Iris pigment epithelial cell (primary cell): ENCODE data around the gene EBF3.

ENCODE experiments used
- DNase-seq: peaks from one replicate; pipeline ENCODE4 v3.0.0-alpha.2; 2011; ENCODE audit warnings: low read depth

Gene EBF3

DNA sequence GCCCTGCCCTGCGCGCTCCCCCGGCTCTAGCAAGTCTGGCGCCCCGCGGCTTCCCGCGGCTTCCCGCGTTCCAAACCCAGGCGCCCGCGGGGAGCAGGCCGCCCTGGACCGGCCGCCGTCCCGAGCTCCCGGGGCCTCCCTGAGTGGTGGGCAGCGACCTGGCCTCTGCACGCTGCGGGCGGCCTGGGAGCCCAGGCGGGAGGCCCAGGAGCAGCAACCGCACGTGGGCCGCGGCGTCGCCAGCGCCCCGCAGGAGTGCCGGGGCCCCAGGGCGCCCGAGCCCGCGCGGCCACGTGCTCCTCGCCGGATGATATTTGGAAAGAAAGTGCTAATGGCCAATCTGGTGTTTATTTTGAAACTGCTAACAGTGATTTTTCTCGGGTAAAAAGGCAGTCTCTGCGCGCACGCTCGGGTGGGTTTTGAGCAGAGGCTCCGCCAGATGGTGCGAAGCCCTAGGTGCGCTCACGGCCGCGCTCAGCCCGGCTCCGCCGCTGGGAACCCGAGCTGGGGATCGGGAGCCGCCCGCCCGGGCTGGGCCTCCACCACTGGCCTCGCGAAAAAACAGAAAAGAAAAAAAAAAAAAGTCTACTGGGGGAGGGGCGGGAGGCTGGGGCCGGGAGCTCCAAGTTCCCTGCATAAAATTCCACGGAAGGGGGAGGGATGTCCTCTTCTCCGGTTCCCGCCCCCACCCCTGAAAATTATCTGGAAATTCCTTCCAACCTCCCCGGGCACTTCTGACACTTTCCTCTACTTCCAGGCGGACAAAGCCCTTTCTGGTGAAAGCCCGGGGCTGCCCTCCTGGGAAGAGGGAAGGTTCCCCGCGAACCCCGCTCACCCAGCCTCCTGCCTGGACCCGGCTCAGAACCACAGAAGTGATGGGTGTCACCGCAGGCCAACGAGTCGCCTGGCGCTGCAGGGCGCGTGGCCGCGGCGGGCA is 4.3 kb downstream of the EBF3 start:
- DNase-seq, result no peak

DNA sequence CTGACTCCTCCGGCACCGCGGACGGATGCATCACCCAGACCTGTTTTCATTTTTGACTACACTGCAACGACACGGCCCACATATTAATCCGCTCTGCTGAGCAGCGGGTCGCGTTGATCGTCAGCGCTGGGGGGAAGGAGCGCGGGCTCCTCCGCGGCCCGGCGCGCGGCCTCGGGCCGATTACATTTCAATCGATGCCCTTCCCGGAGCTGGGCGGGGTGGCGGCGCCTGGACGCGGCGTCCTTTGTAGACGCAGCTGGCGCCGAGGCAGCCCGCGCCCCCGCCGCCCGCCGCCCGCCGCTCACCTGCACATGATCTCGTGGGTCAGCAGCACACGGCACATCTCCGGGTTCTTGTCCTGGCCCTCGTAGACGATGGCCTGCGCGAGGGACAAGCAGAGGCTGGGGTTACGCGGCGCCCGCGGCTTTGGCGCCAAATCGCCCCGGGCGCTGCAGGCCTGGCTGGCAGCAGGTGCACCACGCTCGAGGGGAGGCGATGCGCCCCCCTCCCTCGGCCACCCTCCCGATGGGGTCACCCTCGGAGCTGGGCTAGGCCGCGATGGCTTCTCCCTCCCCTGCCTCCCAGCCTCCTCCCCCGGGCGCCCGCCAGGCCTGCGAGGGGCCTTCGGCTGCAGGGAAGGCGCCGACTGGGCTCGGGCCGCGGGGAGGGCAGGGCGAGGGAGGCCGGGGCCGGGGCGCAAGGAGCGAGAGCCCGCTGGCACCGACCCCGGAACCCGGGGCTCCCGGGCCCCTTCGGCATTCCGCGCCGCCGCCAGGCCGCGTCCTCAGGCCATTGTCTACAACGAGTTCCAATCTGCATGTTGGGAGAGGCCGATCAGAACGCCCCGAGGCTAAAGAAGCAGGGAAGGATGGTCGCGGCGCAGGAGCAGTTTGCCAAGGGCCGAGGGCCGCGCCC is 5.2 kb downstream of the EBF3 start:
- no peak for DNase-seq

DNA sequence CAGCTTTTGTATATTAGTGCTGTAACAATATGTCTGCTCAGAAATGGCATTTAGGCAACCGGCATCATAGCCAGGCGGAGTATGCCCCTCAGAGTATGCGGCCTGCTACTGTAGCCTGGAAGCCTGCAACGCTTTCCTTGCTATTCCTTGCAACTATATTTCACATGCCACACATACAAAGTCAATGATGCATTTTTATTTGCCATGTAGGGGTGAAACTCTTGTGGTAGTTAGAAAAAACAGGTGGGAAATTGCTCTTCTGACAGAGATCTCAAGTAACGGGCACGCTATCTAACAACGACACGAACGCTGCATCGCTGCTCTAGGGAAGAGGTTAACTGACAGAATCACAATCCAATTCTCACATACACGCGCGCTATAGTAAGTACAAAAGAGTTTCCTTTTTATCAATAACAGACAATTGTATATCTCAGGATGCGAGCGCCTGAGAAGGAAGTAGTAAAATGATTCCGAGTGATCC is 5.9 kb downstream of the EBF3 start:
- DNase-seq, result no peak

DNA sequence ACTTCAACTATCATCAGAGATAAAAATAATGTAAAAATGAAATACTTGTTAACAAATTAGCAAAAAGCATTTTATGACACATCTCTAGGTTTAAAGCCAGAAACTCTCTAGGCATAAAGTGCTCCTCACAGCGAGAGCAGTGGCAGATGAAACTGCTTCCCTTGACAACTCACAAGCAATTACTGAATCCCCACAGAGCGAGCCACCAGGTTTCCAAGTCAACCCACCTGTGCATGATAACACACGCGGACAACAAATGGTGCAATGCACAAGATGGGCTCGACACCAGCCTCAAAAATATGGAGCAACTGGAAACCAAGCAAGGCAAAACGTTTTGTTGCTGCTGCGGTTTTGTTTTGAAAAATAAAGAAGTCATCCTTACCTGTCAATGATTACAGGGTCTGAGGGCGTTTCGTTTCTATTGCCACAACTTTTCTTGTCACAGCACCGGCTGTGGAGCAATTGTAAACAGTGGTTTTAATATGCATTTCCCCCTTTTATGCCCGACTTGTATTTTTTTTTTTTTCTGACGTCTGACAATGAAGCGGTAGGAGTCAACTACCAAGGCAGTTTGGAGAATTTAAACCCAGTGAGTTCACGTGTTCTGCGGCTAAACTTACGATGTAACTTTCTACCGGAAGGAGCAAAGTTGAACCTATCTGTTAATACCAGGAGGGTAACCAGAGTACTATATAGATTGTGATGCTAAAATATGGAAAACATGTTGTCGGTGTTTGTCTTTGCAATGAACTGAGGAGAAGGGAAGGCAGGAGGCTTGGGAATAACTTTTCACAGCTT is 7.0 kb downstream of the EBF3 start:
- DNase-seq, result no peak

DNA sequence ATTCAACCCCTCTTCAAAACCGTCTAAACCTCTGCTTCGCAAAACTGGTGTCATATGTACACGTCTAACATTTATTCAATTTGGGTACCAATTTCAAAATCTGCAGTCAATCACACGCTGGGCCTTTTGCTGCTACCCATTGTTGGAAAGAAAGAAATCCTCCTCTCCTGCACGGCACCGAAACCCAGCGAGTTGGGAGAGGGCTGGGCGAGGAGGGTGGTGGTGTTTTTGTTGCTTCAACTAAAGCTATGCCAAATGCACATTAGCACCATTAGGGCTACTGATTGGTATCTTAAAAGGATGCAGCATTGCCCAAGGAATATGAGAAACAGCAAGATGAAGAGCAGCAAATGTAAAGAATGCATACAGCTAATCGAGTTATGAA is 7.8 kb downstream of the EBF3 start:
- DNase-seq, result no peak

DNA sequence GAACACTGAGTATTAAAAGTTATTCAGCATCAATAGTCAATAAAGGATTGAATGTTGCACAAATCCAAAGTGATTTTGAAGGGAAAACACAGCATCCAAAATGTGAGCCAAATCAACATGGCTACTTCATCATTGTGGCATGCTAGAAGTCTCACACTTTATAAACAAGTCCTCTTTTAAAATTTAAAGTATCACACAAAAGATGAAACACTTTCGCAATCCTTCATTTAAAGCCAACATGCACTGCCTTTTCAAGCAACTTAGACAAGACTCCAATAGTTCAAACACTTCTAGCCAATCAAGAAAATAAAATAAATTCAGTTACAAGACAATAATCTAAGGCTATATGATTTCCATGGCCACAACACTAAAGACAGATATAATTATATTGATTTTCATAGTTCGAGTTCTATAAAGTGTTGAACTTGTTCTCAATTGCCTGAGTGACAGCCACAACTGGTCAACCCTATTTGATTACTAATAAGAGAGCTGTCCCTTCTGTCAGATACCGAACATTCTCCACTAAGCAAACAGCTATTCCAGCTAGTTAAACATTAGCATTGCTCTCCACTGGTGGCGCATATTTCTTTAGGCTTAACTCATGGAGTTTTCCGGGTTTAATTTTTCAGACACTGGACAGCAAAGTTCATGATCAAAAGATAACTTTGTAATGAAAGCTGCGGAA is 8.3 kb downstream of the EBF3 start:
- DNase-seq, result no peak

DNA sequence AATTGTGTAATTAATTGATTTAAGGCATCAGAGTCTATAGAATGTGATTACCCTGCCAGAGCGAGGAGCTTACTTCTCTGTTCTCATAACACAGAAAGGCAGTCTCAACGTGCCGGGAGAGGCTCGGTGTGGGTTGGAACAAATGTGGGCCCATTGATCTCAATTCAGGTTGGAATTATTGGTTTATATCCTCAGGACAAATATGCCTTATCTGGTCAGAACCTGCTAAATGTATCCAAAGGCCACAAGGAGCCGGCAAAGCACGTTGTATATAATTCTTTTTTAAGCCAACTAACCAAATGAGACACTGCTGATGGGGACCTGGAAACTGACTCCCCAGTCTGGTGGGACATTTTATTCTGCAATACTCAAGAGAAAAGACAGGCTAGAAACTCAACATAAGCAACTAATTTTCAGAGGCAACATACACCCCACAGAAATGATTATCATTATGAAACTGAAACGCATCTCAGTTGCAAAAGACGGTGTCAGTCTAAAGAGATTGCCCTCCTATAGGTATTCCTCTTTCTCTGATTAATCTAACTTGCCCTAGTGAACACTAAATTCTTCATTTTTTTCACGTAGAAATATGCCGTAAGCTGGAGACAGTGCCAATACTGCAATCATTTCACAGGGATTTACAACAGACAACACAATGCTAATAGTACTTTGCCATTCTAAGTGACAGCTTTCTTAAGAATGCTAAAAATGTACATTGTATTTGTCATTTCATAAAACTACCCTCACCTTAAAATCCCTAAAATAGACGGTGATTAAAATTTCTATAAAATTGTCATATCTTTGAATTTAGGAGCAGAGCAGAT is 9.4 kb downstream of the EBF3 start:
- DNase-seq, result no peak

DNA sequence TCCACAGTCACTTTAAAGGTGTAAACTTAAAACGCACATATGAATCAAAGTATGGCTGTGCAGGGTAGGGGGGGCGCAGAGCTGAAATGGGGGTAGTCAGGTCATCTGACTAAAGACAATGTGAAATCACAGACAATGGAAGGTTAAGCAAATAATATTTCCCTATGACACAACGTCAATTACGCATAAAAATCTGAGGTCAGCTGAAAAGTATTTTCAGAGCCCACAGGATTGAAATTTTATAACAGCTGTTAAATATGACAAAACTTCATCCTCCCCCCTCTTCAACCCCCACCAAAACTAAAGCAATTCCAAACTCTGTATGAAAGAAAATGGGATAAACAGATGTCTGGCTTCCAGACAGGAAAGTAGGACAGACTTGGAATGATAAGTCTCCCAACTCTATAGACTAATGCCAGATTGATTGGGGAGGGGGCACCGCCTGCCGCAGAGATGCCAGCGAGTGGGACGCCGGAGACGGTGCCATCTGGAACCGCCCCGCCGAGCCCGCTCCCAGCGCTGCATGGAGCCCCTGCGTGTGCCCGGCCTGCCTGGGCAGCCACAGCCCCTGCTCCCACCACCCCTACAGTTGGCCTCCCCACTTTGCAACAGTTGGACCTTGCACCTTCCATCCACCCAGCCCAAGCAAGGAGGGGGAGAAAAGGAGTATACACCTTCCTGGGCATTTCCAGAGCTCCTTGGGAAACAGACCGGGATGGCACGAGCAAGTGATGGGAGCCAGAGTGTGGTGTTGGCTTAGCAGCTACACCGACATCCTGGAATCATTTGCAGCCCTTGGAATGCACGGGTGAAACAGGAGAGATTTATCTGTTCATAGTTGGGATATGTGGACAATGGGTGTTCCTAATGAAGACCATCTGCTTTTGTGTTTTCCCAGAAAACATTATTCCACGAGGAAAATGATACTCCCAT is 10.7 kb downstream of the EBF3 start:
- DNase-seq, result no peak

DNA sequence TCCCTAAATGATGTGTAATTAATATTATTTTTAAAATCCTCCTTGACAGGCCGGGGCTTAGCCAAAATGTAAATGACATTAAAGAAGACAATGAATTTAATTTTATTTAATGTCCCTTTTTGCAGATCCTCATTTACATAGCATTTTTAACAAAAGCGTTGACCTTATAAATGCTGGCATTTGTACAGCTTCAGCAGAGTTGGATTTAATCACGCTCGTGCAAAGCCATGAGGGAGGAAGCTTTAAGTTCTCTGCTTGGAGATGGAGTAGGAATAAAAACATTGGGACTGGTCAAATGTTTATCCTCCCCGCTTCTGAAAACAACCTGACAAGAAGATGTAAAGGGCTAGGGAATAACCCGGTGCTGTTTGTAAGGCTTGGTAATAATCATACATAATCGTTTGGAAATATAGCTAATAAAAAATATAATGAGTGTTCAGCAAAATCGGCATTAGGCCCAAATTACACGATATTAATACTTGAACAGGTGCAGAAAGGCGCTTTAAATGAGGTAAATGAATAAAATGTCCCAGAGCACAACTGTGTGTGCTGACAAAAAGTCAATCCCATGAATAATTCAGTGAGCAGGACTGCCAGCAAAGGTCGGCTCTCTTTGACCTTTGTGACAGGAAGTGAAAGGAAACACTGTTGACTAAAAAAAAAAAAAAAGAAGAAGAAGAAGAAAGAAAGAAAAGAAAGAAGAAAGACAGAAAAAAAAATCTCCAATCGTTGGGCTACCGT is 11.5 kb downstream of the EBF3 start:
- DNase-seq, result no peak

DNA sequence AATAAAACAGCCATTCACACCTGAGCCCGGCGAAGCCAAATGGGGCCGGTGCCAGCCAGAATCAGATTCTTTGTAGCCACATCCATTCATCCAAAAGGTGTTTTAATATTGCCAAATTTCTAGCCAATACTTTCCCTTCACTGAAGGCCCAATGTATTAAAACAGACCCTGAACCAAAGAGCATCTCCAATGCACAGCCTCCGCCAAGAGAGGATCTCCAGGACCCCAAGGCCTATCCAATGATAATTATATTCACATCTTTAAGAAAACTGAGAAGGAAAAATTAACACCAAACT is 12.2 kb downstream of the EBF3 start:
- DNase-seq, result no peak

DNA sequence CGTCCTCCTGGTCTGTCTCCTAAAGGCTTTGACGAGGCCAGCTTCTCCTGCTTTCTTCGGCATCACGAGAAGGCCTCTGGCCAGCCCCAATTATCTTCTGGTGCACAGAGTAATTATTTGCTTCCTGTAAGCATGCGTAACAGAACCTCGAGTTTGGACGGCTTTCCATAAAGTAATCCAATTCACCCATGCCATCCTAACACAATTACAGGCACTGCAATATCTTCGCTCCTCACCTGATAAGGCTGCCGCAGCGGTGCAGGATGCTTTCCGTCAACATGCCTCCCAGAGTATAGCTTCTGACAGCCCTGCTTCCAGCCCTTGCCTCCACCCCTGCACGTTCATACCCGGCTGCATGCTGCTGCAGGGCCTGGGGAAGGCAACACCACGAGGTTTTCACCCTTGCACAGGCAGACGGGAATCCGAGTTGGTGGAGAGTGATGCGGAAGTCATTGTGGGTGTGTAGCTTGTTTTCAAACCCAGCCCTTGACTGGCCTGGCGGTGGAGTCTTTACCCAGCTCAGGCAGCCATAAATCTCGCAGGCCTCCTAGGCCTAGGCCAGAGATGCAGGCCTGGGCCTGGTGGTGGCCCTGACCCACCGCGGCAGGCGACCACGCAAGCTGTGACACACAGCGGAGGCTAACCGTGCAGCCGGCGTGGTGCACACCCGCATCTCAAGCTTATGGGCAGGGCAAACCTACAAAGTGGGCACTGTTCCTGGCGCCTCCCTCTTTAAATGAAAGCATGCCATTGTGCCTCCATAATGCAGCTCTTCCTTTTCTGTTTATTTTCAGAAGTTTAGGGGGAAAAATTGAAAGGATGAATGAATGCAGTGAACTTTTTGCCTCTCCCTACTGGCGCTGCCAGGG is 12.7 kb downstream of the EBF3 start:
- no peak for DNase-seq

DNA sequence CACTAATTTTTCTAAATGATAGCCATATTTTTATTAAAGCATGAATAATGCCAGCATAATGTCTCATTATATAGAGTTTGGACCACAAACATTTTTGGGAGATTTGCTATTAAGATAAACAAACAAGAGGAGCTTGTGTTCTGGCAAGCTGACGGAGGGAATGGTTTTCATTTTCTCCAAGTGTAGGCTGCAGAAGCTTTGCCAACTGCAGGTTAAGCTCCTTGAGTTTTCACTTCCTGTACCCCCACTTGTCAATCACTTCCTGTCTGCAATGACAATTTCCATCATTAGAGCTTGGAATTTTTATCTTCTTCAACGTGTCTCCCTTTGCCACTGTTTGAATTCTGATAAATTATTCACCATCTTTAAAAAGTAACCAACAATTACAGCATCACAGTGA is 13.4 kb downstream of the EBF3 start:
- DNase-seq, result no peak

DNA sequence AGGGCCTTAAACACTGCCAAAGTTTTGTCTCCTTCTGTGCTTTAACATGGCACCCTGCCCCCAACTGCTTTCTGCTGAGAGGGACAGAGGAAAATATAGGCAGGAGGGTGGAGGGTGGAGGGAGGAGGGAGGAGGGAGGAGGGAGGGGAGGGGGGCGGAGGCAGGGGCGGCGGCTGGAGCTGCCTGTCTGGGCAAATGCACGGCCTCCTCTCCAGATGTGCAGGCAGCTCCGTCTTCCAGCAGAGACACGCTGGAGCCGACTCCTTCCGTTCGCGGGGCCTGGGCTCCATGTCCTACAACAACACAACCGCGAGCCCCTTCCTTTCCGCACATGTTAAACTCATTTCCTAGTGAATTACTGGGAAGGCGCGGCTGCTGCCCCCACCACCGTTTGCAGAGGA is 14.2 kb downstream of the EBF3 start:
- DNase-seq, result no peak

DNA sequence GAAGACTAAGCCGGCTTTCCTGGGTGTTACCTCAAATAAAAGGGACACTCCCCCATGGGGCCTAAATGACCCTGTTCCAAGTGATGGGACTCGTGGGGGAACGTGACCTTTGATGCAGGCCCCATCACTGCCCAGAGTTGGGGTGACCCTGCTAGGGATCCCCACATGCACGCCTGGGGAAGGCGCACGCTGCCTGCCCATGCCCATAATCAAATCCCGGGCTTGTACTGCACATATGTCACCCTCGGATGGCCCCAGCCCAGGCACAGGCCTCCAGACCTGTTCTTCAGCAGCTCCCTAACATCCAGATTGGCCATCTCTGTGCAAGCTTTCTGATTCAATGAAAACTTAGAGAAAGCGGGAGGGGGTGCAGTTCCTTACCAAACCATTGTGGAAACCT is 14.7 kb downstream of the EBF3 start:
- no peak for DNase-seq

DNA sequence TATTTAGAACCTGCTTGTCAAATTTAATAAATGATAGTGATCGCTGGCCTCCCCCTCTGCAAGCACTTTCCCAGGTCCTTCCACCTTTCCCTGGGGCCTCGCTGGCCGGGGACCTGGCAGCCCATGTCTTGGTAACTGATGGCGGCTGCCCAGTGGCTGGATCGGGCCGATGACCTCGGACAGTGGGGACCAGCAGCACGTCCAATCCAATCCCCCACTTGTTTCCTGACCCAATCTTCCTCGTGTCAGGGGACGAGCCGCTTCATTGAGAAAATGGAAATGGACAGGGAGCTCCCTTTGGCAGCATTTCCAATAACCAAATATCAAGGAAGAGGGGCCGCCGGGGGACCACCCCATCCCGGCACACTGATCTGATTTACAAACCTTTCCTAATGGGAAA is 17.2 kb downstream of the EBF3 start:
- DNase-seq, result no peak

DNA sequence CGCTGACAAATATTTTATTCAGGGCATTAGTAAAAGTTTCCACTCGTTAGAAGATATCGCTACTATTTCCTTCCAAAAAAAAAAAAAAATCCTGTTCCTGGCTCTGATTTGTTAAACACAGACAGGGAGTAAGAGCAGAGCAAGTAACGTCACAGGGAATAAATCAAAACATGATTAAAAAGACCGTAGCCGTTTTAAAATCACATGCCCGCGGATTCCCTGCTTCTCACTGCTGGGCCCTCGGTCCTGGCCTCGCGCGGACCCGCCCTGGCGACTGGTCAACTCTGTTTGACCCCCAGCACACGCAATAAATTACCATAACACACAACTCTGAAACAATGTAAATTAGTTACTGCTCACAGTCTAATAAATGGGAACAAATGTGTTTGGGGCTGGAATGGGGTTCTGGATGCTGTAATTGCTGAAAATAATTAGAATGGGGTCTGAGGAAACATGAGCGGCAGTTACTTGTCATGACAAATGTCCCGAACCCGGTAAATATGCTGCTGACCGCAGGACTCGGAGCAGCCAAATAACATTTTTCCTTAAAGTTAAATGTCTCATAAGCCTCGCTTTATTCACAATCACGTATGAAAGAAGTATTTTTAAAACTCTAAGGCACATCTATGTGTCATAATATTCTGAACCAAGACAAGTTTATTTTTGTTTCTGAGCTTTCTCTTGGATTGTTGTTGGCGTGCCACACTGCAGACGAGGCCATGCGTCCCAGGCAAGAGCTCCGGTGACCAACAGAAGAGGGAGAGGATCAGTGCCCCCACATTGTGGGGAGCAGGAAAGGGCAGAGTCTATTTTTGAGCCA is 17.9 kb downstream of the EBF3 start:
- DNase-seq, result no peak

DNA sequence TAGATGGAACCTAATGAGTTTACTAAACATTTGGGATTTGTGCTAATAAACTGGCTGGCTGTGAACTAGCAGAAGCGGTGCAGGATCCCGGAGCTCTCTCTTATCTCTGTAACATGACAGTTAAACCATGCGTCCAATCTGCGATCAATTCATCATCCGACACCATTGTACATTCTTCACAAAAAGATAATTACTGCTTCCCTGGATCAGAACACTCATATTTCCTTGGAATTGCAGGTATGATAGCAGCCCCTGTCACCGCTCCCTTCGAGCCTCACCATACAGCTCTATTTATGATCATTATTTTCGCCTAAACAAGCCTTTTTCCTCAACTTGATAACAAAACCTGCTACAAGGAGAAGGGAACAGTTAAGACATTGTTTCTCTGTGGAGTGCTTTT is 18.5 kb downstream of the EBF3 start:
- DNase-seq, result no peak
